ENCODE data around the gene PMIS2. TPM values are rescaled to one million over a fixed set of nuclear protein-coding genes. Genes with fewer than 3 reads are reported as not detected.

Gene PMIS2
- total RNA-seq, 6 experiments from 2014 or later = not detected

- no peak overlapping the region for H3K27ac ChIP-seq
- no peaks in the 10 kb centered on the region for H3K9me3 ChIP-seq
- ATAC-seq (no peak), DNase-seq (no peak)
- 100% methylated on average over 1 of the region's 1 CpG for WGBS (ENCODE audit: insufficient coverage, low coverage, low lambda C conversion rate, missing lambda C conversion rate)
- peaks cover 0 to 5% (median 2%) of the 10 kb centered on the region in 4 donors for H3K4me1 ChIP-seq
- no peak overlapping the region for H3K4me3 ChIP-seq
- TF ChIP-seq CTCF (IDR thresholded peaks at IDR 0.05) (no peak), POLR2A (IDR thresholded peaks at IDR 0.05) (no peak)
- no peaks in the 10 kb centered on the region for H3K27me3 ChIP-seq
- intact Hi-C loops (cut with DNase I) = no loop called here
- no peaks in the 10 kb centered on the region for H3K36me3 ChIP-seq
These were observed 27.6 kb downstream of the PMIS2 start for GRCh38 chr19:35613574-35613973.

GRCh38 chr19:35615036-35615435 is 29.1 kb downstream of the PMIS2 start:
- no peak for ATAC-seq
- intact Hi-C loops (cut with DNase I) = no loop called here

GRCh38 chr19:35618857-35619256 is 32.9 kb downstream of the PMIS2 start:
- H3K27ac ChIP-seq = no peak overlapping the region
- H3K9me3 ChIP-seq = no peaks in the 10 kb centered on the region
- DNase-seq = no peak
- H3K4me3 ChIP-seq = no peak overlapping the region
- intact Hi-C loops (cut with DNase I) = no loop called here
- no peaks in the 10 kb centered on the region for H3K4me1 ChIP-seq
- ATAC-seq = no peak
- H3K27me3 ChIP-seq = no peaks in the 10 kb centered on the region
- H3K36me3 ChIP-seq = no peaks in the 10 kb centered on the region
- no CpG with 5 or more reads among the region's 7 CpGs for WGBS (ENCODE audit: insufficient coverage, low coverage, low lambda C conversion rate, missing lambda C conversion rate)
- TF ChIP-seq POLR2A (IDR thresholded peaks at IDR 0.05) (no peak), CTCF (IDR thresholded peaks at IDR 0.05) (no peak)

More at GRCh38 chr19:35615036-35615435, 29.1 kb downstream of the PMIS2 start:
- Histone ChIP-seq H3K4me3 (no peak overlapping the region), H3K4me1 (peaks cover 0 to 5% (median 2%) of the 10 kb centered on the region in 4 donors), H3K36me3 (no peaks in the 10 kb centered on the region), H3K9me3 (no peaks in the 10 kb centered on the region), H3K27me3 (no peaks in the 10 kb centered on the region), H3K27ac (no peak overlapping the region)
- no peak for TF ChIP-seq CTCF (IDR thresholded peaks at IDR 0.05)
- no peak for TF ChIP-seq POLR2A (IDR thresholded peaks at IDR 0.05)
- DNase-seq = no peak
- WGBS (ENCODE audit: insufficient coverage, low coverage, low lambda C conversion rate, missing lambda C conversion rate) = no CpG with 5 or more reads among the region's 17 CpGs

DNA sequence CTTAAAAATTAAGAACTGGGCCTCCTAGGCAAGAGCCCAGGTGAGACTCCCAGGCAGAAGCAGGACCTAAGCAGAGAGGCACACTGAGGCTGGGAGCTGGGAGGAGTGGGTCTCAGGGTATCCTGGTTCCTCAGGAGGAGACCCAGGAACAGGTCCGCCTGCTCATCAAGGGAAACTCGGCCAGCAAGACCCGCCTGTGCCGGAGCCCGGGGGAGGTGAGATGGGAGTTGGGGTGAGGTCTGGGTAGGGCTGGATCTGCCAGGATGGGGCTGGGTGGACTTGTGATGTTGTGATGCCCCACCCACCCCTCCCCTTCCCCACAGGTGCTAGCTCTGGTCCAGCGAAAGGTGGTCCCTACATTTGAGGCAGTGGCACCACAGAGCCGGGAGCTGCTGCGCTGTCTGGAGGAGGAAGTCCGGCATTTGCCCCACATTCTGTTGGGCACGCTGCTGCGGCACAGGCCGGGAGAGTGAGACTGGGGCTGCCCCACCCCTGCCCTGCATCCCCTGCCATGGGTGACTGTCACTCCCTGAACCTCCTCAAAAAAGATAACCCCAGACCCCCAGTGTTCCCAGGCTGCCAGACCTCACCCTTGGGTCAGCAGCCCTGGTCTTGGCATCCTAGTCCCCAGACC is 33.4 kb downstream of the PMIS2 start:
- Histone ChIP-seq H3K36me3 (no peaks in the 10 kb centered on the region), H3K4me1 (no peaks in the 10 kb centered on the region), H3K27me3 (no peaks in the 10 kb centered on the region), H3K9me3 (no peaks in the 10 kb centered on the region), H3K4me3 (no peak overlapping the region), H3K27ac (no peak overlapping the region)
- no CpG with 5 or more reads among the region's 12 CpGs for whole genome bisulfite sequencing (ENCODE audit: insufficient coverage, low coverage, low lambda C conversion rate, missing lambda C conversion rate)
- no peak for ATAC-seq
- TF ChIP-seq CTCF (IDR thresholded peaks at IDR 0.05) = no peak
- TF ChIP-seq POLR2A (IDR thresholded peaks at IDR 0.05) = no peak
- intact Hi-C loops (cut with DNase I) = no loop called here
- no peak for DNase-seq
